ENCODE measurements around the gene TEDC1.
A peak's percentile ranks its signal among the peaks of the same experiment; 100 is the strongest.

Gene TEDC1

GRCh38 chr14:105536051-105536450, 45.0 kb downstream of the TEDC1 start:
- Histone ChIP-seq H3K36me3 (ENCODE audit: control insufficient read depth, insufficient read depth, low read length) (no peaks in the 10 kb centered on the region), H3K56ac (ENCODE audit: low read length) (no peak overlapping the region), H2BK120ac (ENCODE audit: low read depth, low read length) (no peak overlapping the region), H3K79me1 (ENCODE audit: low read length) (no peaks in the 10 kb centered on the region), H3K9ac (ENCODE audit: low read length) (no peak overlapping the region), H2BK5ac (ENCODE audit: low read length) (no peak overlapping the region), H4K5ac (ENCODE audit: low read length) (no peak overlapping the region), H3K4me2 (ENCODE audit: low read length) (no peak overlapping the region), H2AK5ac (ENCODE audit: low read length) (no peak overlapping the region), H3K4me1 (ENCODE audit: control insufficient read depth, low read depth, low read length) (no peaks in the 10 kb centered on the region), H3K79me2 (ENCODE audit: control insufficient read depth, insufficient read depth, low read length) (no peaks in the 10 kb centered on the region), H4K8ac (ENCODE audit: low read depth, low read length) (no peak overlapping the region), H2BK15ac (replicated peaks; ENCODE audit: low read depth) (no peak overlapping the region), H3K4me3 (ENCODE audit: low read length) (no peak overlapping the region), H3K4ac (ENCODE audit: low read depth, low read length) (no peak overlapping the region), H3K27ac (ENCODE audit: low read depth, low read length) (no peak overlapping the region), H3K18ac (ENCODE audit: low read length) (no peak overlapping the region), H3K27me3 (ENCODE audit: insufficient read depth, low read length, poor library complexity) (no peaks in the 10 kb centered on the region), H3K23ac (ENCODE audit: low read length) (no peak overlapping the region)
- WGBS (ENCODE audit: extremely low coverage, insufficient coverage, low lambda C conversion rate) = no CpG with 5 or more reads among the region's 7 CpGs
- DNase-seq = no peak

DNA sequence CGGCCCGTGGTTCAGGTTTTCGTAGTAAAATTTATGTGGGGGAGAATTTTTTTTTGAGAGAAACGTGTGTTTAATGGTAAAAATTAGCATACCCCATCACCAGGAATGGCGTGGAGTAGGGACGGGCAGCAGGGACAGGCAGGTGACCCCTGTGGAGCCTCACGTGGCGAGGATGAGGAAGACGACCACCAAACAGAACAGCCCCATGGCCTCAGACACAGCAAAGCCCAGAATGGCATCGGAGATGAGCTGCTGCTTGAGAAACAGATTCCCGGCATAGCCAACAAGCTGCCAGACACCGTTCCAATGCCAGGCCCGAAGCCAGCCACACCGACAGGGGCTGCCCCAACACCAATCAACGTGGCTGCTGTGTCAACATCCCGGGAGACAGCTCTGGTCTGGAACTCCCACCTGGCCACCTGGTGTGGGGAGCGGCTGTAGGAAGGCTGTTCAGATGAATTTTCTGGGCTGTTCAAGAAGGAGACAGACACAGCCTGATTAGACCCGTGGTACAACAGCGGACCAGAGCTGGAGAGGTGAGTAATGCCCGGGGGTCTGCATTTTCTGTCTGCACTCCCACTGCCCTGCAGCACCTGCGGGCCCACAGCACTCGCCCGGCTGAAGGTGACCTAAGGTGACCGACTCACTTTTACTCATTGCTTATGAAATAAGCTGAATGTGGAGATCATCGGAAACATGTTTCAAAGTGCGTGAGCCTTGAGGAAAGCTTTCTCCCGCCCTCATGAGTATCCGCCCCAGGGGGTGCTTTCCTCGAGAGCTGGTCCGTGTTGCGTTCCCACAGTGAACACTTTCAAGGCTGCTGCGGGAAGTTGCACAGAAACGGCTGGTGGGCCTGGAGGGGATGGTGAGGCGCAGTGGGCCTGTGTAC, 45.9 kb downstream of the TEDC1 start:
- Histone ChIP-seq H3K18ac (ENCODE audit: low read length) (no peak overlapping the region), H3K4ac (ENCODE audit: low read depth, low read length) (no peak overlapping the region), H3K36me3 (ENCODE audit: control insufficient read depth, insufficient read depth, low read length) (no peaks in the 10 kb centered on the region), H2AK5ac (ENCODE audit: low read length) (no peak overlapping the region), H4K8ac (ENCODE audit: low read depth, low read length) (no peak overlapping the region), H3K56ac (ENCODE audit: low read length) (no peak overlapping the region), H3K9ac (ENCODE audit: low read length) (no peak overlapping the region), H2BK120ac (ENCODE audit: low read depth, low read length) (no peak overlapping the region), H3K23ac (ENCODE audit: low read length) (no peak overlapping the region), H3K4me2 (ENCODE audit: low read length) (no peak overlapping the region), H3K79me2 (ENCODE audit: control insufficient read depth, insufficient read depth, low read length) (no peaks in the 10 kb centered on the region), H3K27ac (ENCODE audit: low read depth, low read length) (no peak overlapping the region), H2BK15ac (replicated peaks; ENCODE audit: low read depth) (no peak overlapping the region), H3K27me3 (ENCODE audit: insufficient read depth, low read length, poor library complexity) (no peaks in the 10 kb centered on the region), H3K79me1 (ENCODE audit: low read length) (no peaks in the 10 kb centered on the region), H2BK5ac (ENCODE audit: low read length) (no peak overlapping the region), H4K5ac (ENCODE audit: low read length) (no peak overlapping the region), H3K4me3 (ENCODE audit: low read length) (no peak overlapping the region), H3K4me1 (ENCODE audit: control insufficient read depth, low read depth, low read length) (no peaks in the 10 kb centered on the region)
- DNase-seq = no peak
- 100% methylated on average over 3 of the region's 34 CpGs for WGBS (ENCODE audit: extremely low coverage, insufficient coverage, low lambda C conversion rate)

- H3K79me1 ChIP-seq (ENCODE audit: low read length) = no peaks in the 10 kb centered on the region
- H3K18ac ChIP-seq (ENCODE audit: low read length) = no peak overlapping the region
- no peak overlapping the region for H2BK120ac ChIP-seq (ENCODE audit: low read depth, low read length)
- H3K79me2 ChIP-seq (ENCODE audit: control insufficient read depth, insufficient read depth, low read length) = no peaks in the 10 kb centered on the region
- H3K4me3 ChIP-seq (ENCODE audit: low read length) = no peak overlapping the region
- no peak overlapping the region for H3K27ac ChIP-seq (ENCODE audit: low read depth, low read length)
- H3K4ac ChIP-seq (ENCODE audit: low read depth, low read length) = no peak overlapping the region
- no peaks in the 10 kb centered on the region for H3K36me3 ChIP-seq (ENCODE audit: control insufficient read depth, insufficient read depth, low read length)
- H4K5ac ChIP-seq (ENCODE audit: low read length) = no peak overlapping the region
- H4K8ac ChIP-seq (ENCODE audit: low read depth, low read length) = no peak overlapping the region
- H3K56ac ChIP-seq (ENCODE audit: low read length) = no peak overlapping the region
- no peak overlapping the region for H2BK15ac ChIP-seq (replicated peaks; ENCODE audit: low read depth)
- H3K4me2 ChIP-seq (ENCODE audit: low read length) = no peak overlapping the region
- DNase-seq = peak; percentile 13
- no peak overlapping the region for H2BK5ac ChIP-seq (ENCODE audit: low read length)
- H2AK5ac ChIP-seq (ENCODE audit: low read length) = no peak overlapping the region
- H3K4me1 ChIP-seq (ENCODE audit: control insufficient read depth, low read depth, low read length) = no peaks in the 10 kb centered on the region
- no peak overlapping the region for H3K23ac ChIP-seq (ENCODE audit: low read length)
- WGBS (ENCODE audit: extremely low coverage, insufficient coverage, low lambda C conversion rate) = no CpG with 5 or more reads among the region's 30 CpGs
- no peak overlapping the region for H3K9ac ChIP-seq (ENCODE audit: low read length)
- no peaks in the 10 kb centered on the region for H3K27me3 ChIP-seq (ENCODE audit: insufficient read depth, low read length, poor library complexity)
Measured at GRCh38 chr14:105537580-105538474, 46.8 kb downstream of the TEDC1 start.

DNA sequence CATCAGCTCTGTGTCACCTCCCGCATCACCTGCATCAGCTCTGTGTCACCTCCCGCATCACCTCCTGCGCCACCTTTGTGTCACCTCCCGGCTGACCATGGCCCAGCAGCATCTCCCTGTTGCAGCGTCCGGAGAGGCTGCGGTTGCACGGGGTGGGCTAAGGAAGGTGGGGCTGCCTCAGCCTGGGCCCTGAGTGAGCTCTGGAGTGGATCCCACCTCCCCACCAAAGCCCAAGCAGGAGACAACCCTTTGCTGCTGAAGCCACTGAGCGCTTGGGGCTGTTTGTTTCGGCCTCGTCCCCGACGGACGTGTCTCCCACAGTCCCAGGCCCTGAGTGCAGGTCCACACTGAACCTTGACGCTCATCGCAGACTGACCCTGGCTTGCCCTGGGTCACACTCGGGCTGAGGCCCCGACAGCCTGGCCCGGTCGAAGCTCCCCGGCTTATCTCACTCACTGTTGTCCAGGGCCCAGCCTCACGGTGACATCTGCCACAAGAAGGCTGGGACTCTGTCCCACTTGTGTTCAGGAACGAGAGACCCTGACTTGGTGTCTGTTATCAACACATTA, 47.5 kb downstream of the TEDC1 start:
- Histone ChIP-seq H3K79me2 (ENCODE audit: control insufficient read depth, insufficient read depth, low read length) (no peaks in the 10 kb centered on the region), H3K4me2 (ENCODE audit: low read length) (no peak overlapping the region), H2BK5ac (ENCODE audit: low read length) (no peak overlapping the region), H3K27ac (ENCODE audit: low read depth, low read length) (no peak overlapping the region), H3K27me3 (ENCODE audit: insufficient read depth, low read length, poor library complexity) (no peaks in the 10 kb centered on the region), H4K5ac (ENCODE audit: low read length) (no peak overlapping the region), H3K4ac (ENCODE audit: low read depth, low read length) (no peak overlapping the region), H3K79me1 (ENCODE audit: low read length) (no peaks in the 10 kb centered on the region), H3K4me1 (ENCODE audit: control insufficient read depth, low read depth, low read length) (no peaks in the 10 kb centered on the region), H3K9ac (ENCODE audit: low read length) (no peak overlapping the region), H3K36me3 (ENCODE audit: control insufficient read depth, insufficient read depth, low read length) (no peaks in the 10 kb centered on the region), H2AK5ac (ENCODE audit: low read length) (no peak overlapping the region), H3K56ac (ENCODE audit: low read length) (no peak overlapping the region), H3K18ac (ENCODE audit: low read length) (no peak overlapping the region), H3K23ac (ENCODE audit: low read length) (no peak overlapping the region), H2BK120ac (ENCODE audit: low read depth, low read length) (no peak overlapping the region), H3K4me3 (ENCODE audit: low read length) (no peak overlapping the region), H2BK15ac (replicated peaks; ENCODE audit: low read depth) (no peak overlapping the region), H4K8ac (ENCODE audit: low read depth, low read length) (no peak overlapping the region)
- no CpG with 5 or more reads among the region's 23 CpGs for WGBS (ENCODE audit: extremely low coverage, insufficient coverage, low lambda C conversion rate)
- no peak for DNase-seq

- no peak for DNase-seq
- no peak overlapping the region for H3K4ac ChIP-seq (ENCODE audit: low read depth, low read length)
- H4K5ac ChIP-seq (ENCODE audit: low read length) = no peak overlapping the region
- H3K9ac ChIP-seq (ENCODE audit: low read length) = no peak overlapping the region
- H3K36me3 ChIP-seq (ENCODE audit: control insufficient read depth, insufficient read depth, low read length) = no peaks in the 10 kb centered on the region
- no peak overlapping the region for H3K27ac ChIP-seq (ENCODE audit: low read depth, low read length)
- no peak overlapping the region for H4K8ac ChIP-seq (ENCODE audit: low read depth, low read length)
- H3K18ac ChIP-seq (ENCODE audit: low read length) = no peak overlapping the region
- no peak overlapping the region for H3K4me2 ChIP-seq (ENCODE audit: low read length)
- no peak overlapping the region for H2AK5ac ChIP-seq (ENCODE audit: low read length)
- no peak overlapping the region for H3K23ac ChIP-seq (ENCODE audit: low read length)
- no peaks in the 10 kb centered on the region for H3K79me1 ChIP-seq (ENCODE audit: low read length)
- no peak overlapping the region for H3K4me3 ChIP-seq (ENCODE audit: low read length)
- H3K79me2 ChIP-seq (ENCODE audit: control insufficient read depth, insufficient read depth, low read length) = no peaks in the 10 kb centered on the region
- H2BK120ac ChIP-seq (ENCODE audit: low read depth, low read length) = no peak overlapping the region
- no CpG with 5 or more reads among the region's 9 CpGs for WGBS (ENCODE audit: extremely low coverage, insufficient coverage, low lambda C conversion rate)
- H2BK5ac ChIP-seq (ENCODE audit: low read length) = no peak overlapping the region
- H3K27me3 ChIP-seq (ENCODE audit: insufficient read depth, low read length, poor library complexity) = no peaks in the 10 kb centered on the region
- H3K56ac ChIP-seq (ENCODE audit: low read length) = no peak overlapping the region
- no peak overlapping the region for H2BK15ac ChIP-seq (replicated peaks; ENCODE audit: low read depth)
- no peaks in the 10 kb centered on the region for H3K4me1 ChIP-seq (ENCODE audit: control insufficient read depth, low read depth, low read length)
Measured at GRCh38 chr14:105540811-105541210, 49.8 kb downstream of the TEDC1 start.

All from mesendoderm (in vitro differentiated cells).